SK-N-SH (cell line): ENCODE results near the gene PPIL1. TPM values are rescaled to one million over a fixed set of nuclear protein-coding genes. Genes with fewer than 3 reads are reported as not detected.
A peak's percentile ranks its signal among the peaks of the same experiment; 100 is the strongest.

Source experiments
- CTCF ChIA-PET: fragments of 300-600, 350-600 bp; formaldehyde crosslinking; extraction: SDS; loops from one replicate; lab custom pipeline; 2021; lab: Yijun Ruan, JAX
- POLR2A ChIA-PET: fragments of 350-600 bp; sonication (Branson Sonifier 250); formaldehyde crosslinking; extraction: SDS; loops from one replicate; lab custom pipeline; 2020; ENCODE audit warnings: antibody characterized with exemption, inconsistent platforms; lab: Yijun Ruan, JAX
- DNase-seq: peaks from one replicate; pipeline ENCODE4 v3.0.0; 2012
- H2AFZ ChIP-seq: fragments of 200-600 bp; sonication (generic); 2 replicates; pipeline ENCODE4 v1.8.1; 2016; ENCODE audit warnings: antibody characterized with exemption, mild to moderate bottlenecking, low read depth
- H3F3A ChIP-seq: fragments of 200-600 bp; sonication (generic); replicated peaks from 2 replicates; pipeline ENCODE3; 2016; ENCODE audit warnings: antibody characterized with exemption, mild to moderate bottlenecking; ENCODE audit not compliant: insufficient read depth
- H3K27ac ChIP-seq, 2 experiments: fragments of 200-500 bp in 1 of 2; fragments of 200-600 bp in 1 of 2; sonication (Bioruptor generic) in 1 of 2; sonication (generic), shearing (Covaris generic) in 1 of 2; 2 replicates each; pipeline versions ENCODE4 v1.5.1 to v1.6.1; 2014 to 2016; ENCODE audit warnings: low read depth in 2 of 2, inconsistent platforms in 1 of 2, low read length in 1 of 2, mild to moderate bottlenecking in 1 of 2, mixed read lengths in 1 of 2
- H3K27me3 ChIP-seq: fragments of 200-600 bp; sonication (generic), shearing (Covaris generic); 2 replicates; pipeline ENCODE4 v1.6.1; 2016; ENCODE audit warnings: mixed run types; ENCODE audit not compliant: insufficient read depth
- H3K36me3 ChIP-seq, 2 experiments: fragments of 200-500 bp in 1 of 2; fragments of 200-600 bp in 1 of 2; sonication (Bioruptor generic) in 1 of 2; sonication (generic) in 1 of 2; replicated peaks in 1 of 2; 2 replicates each; pipeline versions ENCODE3 to v1.5.1; 2014 to 2016; ENCODE audit warnings: low read length in 1 of 2, mild to moderate bottlenecking in 1 of 2; ENCODE audit not compliant: insufficient read depth in 2 of 2, control insufficient read depth in 1 of 2
- H3K4me1 ChIP-seq, 2 experiments: fragments of 200-500 bp in 1 of 2; fragments of 200-600 bp in 1 of 2; sonication (Bioruptor generic) in 1 of 2; sonication (generic), shearing (Covaris generic) in 1 of 2; 2 replicates each; pipeline versions ENCODE4 v1.5.1 to v1.6.1; 2014 to 2016; ENCODE audit warnings: low read depth in 1 of 2, low read length in 1 of 2, mixed run types in 1 of 2; ENCODE audit not compliant: insufficient read depth in 2 of 2, control insufficient read depth in 1 of 2
- H3K4me2 ChIP-seq: fragments of 200-600 bp; sonication (generic), shearing (Covaris generic); 2 replicates; pipeline ENCODE4 v1.6.1; 2017; ENCODE audit warnings: mixed run types
- H3K4me3 ChIP-seq, 2 experiments: fragments of 200-500 bp in 1 of 2; fragments of 200-600 bp in 1 of 2; sonication (Bioruptor generic) in 1 of 2; sonication (generic), shearing (Covaris generic) in 1 of 2; 2 replicates each; pipeline versions ENCODE4 v1.5.1 to v1.8.1; 2014 to 2016; ENCODE audit warnings: low read depth in 2 of 2, inconsistent platforms in 1 of 2, low read length in 1 of 2, mild to moderate bottlenecking in 1 of 2, mixed read lengths in 1 of 2, moderate library complexity in 1 of 2
- H3K79me2 ChIP-seq: fragments of 200-600 bp; sonication (generic); 2 replicates; pipeline ENCODE4 v1.8.1; 2017; ENCODE audit warnings: mild to moderate bottlenecking; ENCODE audit not compliant: insufficient read depth
- H3K9ac ChIP-seq: fragments of 200-600 bp; sonication (generic); 2 replicates; pipeline ENCODE4 v1.6.1; 2017; ENCODE audit warnings: mixed run types
- H3K9me2 ChIP-seq: fragments of 200-600 bp; sonication (generic); 2 replicates; pipeline ENCODE4 v1.6.1; 2017; ENCODE audit warnings: mixed run types
- H3K9me3 ChIP-seq: fragments of 200-600 bp; sonication (generic); 2 replicates; pipeline ENCODE4 v1.6.1; 2017; ENCODE audit warnings: mixed run types, mild to moderate bottlenecking, moderate library complexity
- H4K20me1 ChIP-seq: fragments of 200-600 bp; sonication (generic); 2 replicates; pipeline ENCODE4 v1.6.1; 2017; ENCODE audit warnings: mild to moderate bottlenecking, mixed run types; ENCODE audit not compliant: insufficient read depth
- EZH2phosphoT487 ChIP-seq: fragments of 200-600 bp; sonication (generic); IDR thresholded peaks from 2 replicates; pipeline ENCODE4 v1.6.1; 2017; ENCODE audit warnings: low read depth, mixed run types, mild to moderate bottlenecking, antibody characterized with exemption, moderate library complexity, borderline replicate concordance
- FOSL2 ChIP-seq: IDR thresholded peaks from 2 replicates; pipeline ENCODE4 v1.4.0; 2012; ENCODE audit warnings: low read depth, mild to moderate bottlenecking, moderate library complexity, borderline replicate concordance
- MEF2A ChIP-seq: IDR thresholded peaks from 2 replicates; pipeline ENCODE4 v1.4.0; 2012; ENCODE audit warnings: low read depth, borderline replicate concordance
- MXI1 ChIP-seq: IDR thresholded peaks from 2 replicates; pipeline ENCODE4 v1.6.1; 2012; ENCODE audit warnings: mild to moderate bottlenecking, low read depth, low read length, improper control_type of control experiment
- NFIC ChIP-seq: IDR thresholded peaks from 2 replicates; pipeline ENCODE4 v1.4.0; 2012; ENCODE audit warnings: borderline replicate concordance
- NRF1 ChIP-seq: IDR thresholded peaks from 2 replicates; pipeline ENCODE4 v1.6.1; 2012; ENCODE audit warnings: low read depth, mild to moderate bottlenecking, low read length
- PBX3 ChIP-seq: IDR thresholded peaks from 2 replicates; pipeline ENCODE4; 2012
- RAD21 ChIP-seq: IDR thresholded peaks from 2 replicates; pipeline ENCODE4 v1.6.1; 2012; ENCODE audit warnings: mild to moderate bottlenecking, low read length
- REST ChIP-seq: IDR thresholded peaks from 2 replicates; pipeline ENCODE4 v1.6.1; 2012; ENCODE audit warnings: mild to moderate bottlenecking, low read depth, low read length, moderate library complexity
- SMC3 ChIP-seq: IDR thresholded peaks from 2 replicates; pipeline ENCODE4 v1.6.1; 2012; ENCODE audit warnings: low read depth, low read length, improper control_type of control experiment
- TCF12 ChIP-seq: IDR thresholded peaks from 2 replicates; pipeline ENCODE4 v1.4.0; 2012
- TEAD4 ChIP-seq: IDR thresholded peaks from 2 replicates; pipeline ENCODE4 v1.4.0; 2012; ENCODE audit warnings: mild to moderate bottlenecking, borderline replicate concordance; ENCODE audit not compliant: insufficient read depth
- USF2 ChIP-seq: fragments of 150-350 bp; IDR thresholded peaks from 2 replicates; pipeline ENCODE4 v1.6.1; 2017; ENCODE audit warnings: antibody characterized with exemption, low read length, low read depth, borderline replicate concordance
- WGBS: methylation state at CpG from one replicate; pipeline ENCODE4 v1.1.6; 2017; ENCODE audit warnings: low lambda C conversion rate; 5-methylcytosine and 5-hydroxymethylcytosine counted together
- polyA plus RNA-seq, 3 experiments: library from polyadenylated mRNA; depleted of rRNA; stranded (reverse); fragments of >200 nt; gene quantifications; 2 replicates each; pipeline ENCODE4 v1.2.3, GENCODE V29; 2012

PPIL1 gene
- polyA plus RNA-seq, 1 of the 3 experiments (the other 2 are of a cell fraction), result 36.6 TPM

GRCh38 chr6:36912030-36912454 is 37.4 kb upstream of the PPIL1 start:
- peaks cover 18% of the 10 kb centered on the region for H4K20me1 ChIP-seq
- H3K27ac ChIP-seq, result peak overlapping the region; percentile 12 to 61; a peak in 3 of 4 replicates
- H3K4me2 ChIP-seq, result peak overlapping the region; percentile 48; the same call in 1 of the 2 replicates
- no peak overlapping the region for H2AFZ ChIP-seq
- no peak overlapping the region for H3K4me3 ChIP-seq
- POLR2A ChIA-PET, result no interaction called here
- CTCF ChIA-PET, result no interaction called here
- 75% methylated on average over 4 of the region's 4 CpGs for WGBS
- no peak overlapping the region; the same call in 1 of the 2 replicates for H3K9ac ChIP-seq
- H3K36me3 ChIP-seq, result peaks cover 27 to 29% of the 10 kb centered on the region in 2 experiments
- H3K4me1 ChIP-seq, result peaks cover 0 to 25% of the 10 kb centered on the region in 2 experiments; a peak in 2 of 4 replicates
- peaks cover 20% of the 10 kb centered on the region for H3F3A ChIP-seq
- DNase-seq, result no peak
- no peaks in the 10 kb centered on the region for H3K9me3 ChIP-seq
- TF ChIP-seq RAD21 (no peak), USF2 (no peak), PBX3 (no peak), SMC3 (no peak), TEAD4 (no peak), EZH2phosphoT487 (no peak), TCF12 (no peak), MEF2A (no peak), NFIC (no peak), NRF1 (no peak), MXI1 (no peak), REST (no peak), FOSL2 (no peak)
- H3K79me2 ChIP-seq, result peaks cover 2% of the 10 kb centered on the region; the same call in 1 of the 2 replicates
- no peaks in the 10 kb centered on the region for H3K27me3 ChIP-seq
- H3K9me2 ChIP-seq, result no peaks in the 10 kb centered on the region
